ENCODE results near the gene ZNF235. TPM values are rescaled to one million over a fixed set of nuclear protein-coding genes. Genes with fewer than 3 reads are reported as not detected.
"Not testable (repeated sequence)": the region's sequence is repeated elsewhere in the genome, so short reads cannot be mapped to it uniquely, and the experiment has no call there.

Gene ZNF235
- total RNA-seq, 1 donor = 4.0 TPM

DNA sequence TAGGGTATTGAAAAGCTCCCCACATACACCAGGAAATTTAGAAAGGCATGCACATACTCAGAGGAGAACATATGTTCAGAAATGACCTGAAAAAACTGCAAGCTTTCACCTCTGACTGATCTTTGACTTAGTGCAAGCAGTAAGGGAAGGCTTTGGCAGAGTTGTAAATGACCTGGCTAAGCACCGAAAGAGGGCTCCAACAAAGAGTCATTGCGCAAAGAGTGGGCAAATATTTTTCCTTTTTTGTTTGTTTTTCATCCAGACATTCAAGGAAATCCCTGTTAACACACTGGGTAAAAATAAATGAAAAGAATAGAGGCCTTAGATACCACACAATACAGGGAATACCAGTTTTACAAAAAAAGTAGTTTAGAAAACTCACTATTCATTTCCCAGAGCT lies 50.3 kb downstream of the ZNF235 start:
- TF ChIP-seq, protein P1, sequence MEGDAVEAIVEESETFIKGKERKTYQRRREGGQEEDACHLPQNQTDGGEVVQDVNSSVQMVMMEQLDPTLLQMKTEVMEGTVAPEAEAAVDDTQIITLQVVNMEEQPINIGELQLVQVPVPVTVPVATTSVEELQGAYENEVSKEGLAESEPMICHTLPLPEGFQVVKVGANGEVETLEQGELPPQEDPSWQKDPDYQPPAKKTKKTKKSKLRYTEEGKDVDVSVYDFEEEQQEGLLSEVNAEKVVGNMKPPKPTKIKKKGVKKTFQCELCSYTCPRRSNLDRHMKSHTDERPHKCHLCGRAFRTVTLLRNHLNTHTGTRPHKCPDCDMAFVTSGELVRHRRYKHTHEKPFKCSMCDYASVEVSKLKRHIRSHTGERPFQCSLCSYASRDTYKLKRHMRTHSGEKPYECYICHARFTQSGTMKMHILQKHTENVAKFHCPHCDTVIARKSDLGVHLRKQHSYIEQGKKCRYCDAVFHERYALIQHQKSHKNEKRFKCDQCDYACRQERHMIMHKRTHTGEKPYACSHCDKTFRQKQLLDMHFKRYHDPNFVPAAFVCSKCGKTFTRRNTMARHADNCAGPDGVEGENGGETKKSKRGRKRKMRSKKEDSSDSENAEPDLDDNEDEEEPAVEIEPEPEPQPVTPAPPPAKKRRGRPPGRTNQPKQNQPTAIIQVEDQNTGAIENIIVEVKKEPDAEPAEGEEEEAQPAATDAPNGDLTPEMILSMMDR (IDR thresholded peaks at IDR 0.05; ENCODE audit: extremely low read depth, low read depth, low read length) = no peak
- Histone ChIP-seq H3K36me3 (ENCODE audit: insufficient read depth, low read length) (no peaks in the 10 kb centered on the region), H2AFZ (ENCODE audit: low read length) (no peak overlapping the region), H3K79me2 (ENCODE audit: insufficient read depth, low read length) (no peaks in the 10 kb centered on the region), H3K27me3 (ENCODE audit: insufficient read depth, low read length) (no peaks in the 10 kb centered on the region), H3K4me1 (ENCODE audit: insufficient read depth, low read length) (no peaks in the 10 kb centered on the region), H3K9me3 (ENCODE audit: low read depth, low read length) (peaks cover 9% of the 10 kb centered on the region), H3K4me2 (ENCODE audit: insufficient read depth, low read length) (no peak overlapping the region), H3K27ac (ENCODE audit: low read depth, low read length) (no peak overlapping the region), H3K4me3 (ENCODE audit: insufficient read depth, low read length) (no peak overlapping the region), H4K20me1 (ENCODE audit: insufficient read depth, low read length) (no peaks in the 10 kb centered on the region)
- DNase-seq (ENCODE audit: insufficient read length, low spot score, missing footprints) = no peak

DNA sequence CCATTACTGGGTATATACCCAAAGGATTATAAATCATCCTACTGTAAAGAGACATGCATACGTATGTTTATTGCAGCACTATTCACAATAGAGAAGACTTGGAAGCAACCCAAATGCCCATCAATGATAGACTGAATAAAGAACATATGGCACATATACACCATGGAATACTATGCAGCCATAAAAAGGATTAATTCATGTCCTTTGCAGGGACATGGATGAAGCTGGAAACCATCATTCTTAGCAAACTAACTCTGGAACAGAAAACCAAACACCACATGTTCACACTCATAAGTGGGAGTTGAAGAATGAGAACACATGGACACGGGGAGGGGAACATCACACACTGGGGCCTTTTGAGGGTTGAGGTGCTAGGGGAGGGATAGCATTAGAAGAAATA lies 51.4 kb downstream of the ZNF235 start:
- H3K27me3 ChIP-seq (ENCODE audit: insufficient read depth, low read length); H2AFZ ChIP-seq (ENCODE audit: low read length); H3K4me1 ChIP-seq (ENCODE audit: insufficient read depth, low read length); H4K20me1 ChIP-seq (ENCODE audit: insufficient read depth, low read length); H3K27ac ChIP-seq (ENCODE audit: low read depth, low read length); DNase-seq (ENCODE audit: insufficient read length, low spot score, missing footprints); H3K4me2 ChIP-seq (ENCODE audit: insufficient read depth, low read length); H3K4me3 ChIP-seq (ENCODE audit: insufficient read depth, low read length); H3K36me3 ChIP-seq (ENCODE audit: insufficient read depth, low read length); H3K79me2 ChIP-seq (ENCODE audit: insufficient read depth, low read length): not testable (repeated sequence)
- H3K9me3 ChIP-seq (ENCODE audit: low read depth, low read length) = peaks cover 10% of the 10 kb centered on the region

DNA sequence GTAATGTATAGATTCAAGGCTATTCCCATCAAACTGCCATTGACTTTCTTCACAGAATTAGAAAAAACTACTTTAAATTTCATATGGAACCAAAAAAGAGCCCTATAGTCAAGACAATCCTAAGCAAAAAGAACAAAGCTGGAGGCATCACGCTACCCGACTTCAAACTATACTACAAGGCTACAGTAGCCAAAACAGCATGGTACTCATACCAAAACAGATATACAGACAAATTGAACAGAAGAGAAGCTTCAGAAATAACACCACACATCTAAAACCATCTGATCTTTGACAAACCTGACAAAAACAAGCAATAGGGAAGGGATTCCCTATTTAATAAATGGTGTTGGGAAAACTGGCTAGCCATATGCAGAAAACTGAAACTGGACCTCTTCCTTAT lies 52.5 kb downstream of the ZNF235 start:
- H4K20me1 ChIP-seq (ENCODE audit: insufficient read depth, low read length); H3K4me2 ChIP-seq (ENCODE audit: insufficient read depth, low read length); H3K27me3 ChIP-seq (ENCODE audit: insufficient read depth, low read length); H3K27ac ChIP-seq (ENCODE audit: low read depth, low read length); H3K4me1 ChIP-seq (ENCODE audit: insufficient read depth, low read length); H2AFZ ChIP-seq (ENCODE audit: low read length); H3K36me3 ChIP-seq (ENCODE audit: insufficient read depth, low read length); H3K79me2 ChIP-seq (ENCODE audit: insufficient read depth, low read length); DNase-seq (ENCODE audit: insufficient read length, low spot score, missing footprints); H3K4me3 ChIP-seq (ENCODE audit: insufficient read depth, low read length): not testable (repeated sequence)
- peaks cover 10% of the 10 kb centered on the region for H3K9me3 ChIP-seq (ENCODE audit: low read depth, low read length)

DNA sequence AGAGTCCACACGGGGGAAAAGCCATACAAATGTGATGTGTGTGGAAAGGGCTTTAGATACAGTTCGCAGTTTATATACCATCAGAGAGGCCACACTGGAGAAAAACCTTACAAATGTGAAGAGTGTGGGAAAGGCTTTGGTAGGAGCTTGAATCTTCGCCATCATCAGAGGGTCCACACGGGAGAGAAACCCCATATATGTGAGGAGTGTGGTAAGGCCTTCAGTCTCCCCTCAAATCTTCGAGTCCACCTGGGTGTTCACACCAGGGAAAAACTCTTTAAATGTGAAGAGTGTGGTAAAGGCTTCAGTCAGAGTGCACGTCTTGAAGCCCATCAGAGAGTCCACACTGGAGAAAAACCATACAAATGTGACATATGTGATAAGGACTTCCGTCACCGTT lies 68.4 kb downstream of the ZNF235 start:
- H2AFZ ChIP-seq (ENCODE audit: low read length) = no peak overlapping the region
- no peak overlapping the region for H3K4me2 ChIP-seq (ENCODE audit: insufficient read depth, low read length)
- no peak overlapping the region for H3K4me3 ChIP-seq (ENCODE audit: insufficient read depth, low read length)
- H3K79me2 ChIP-seq (ENCODE audit: insufficient read depth, low read length) = no peaks in the 10 kb centered on the region
- no peak for DNase-seq (ENCODE audit: insufficient read length, low spot score, missing footprints)
- H4K20me1 ChIP-seq (ENCODE audit: insufficient read depth, low read length) = no peaks in the 10 kb centered on the region
- H3K27ac ChIP-seq (ENCODE audit: low read depth, low read length) = no peak overlapping the region
- H3K27me3 ChIP-seq (ENCODE audit: insufficient read depth, low read length) = no peaks in the 10 kb centered on the region
- TF ChIP-seq, protein P1 (IDR thresholded peaks at IDR 0.05; ENCODE audit: extremely low read depth, low read depth, low read length) = no peak
- H3K4me1 ChIP-seq (ENCODE audit: insufficient read depth, low read length) = no peaks in the 10 kb centered on the region
- peaks cover 39% of the 10 kb centered on the region for H3K36me3 ChIP-seq (ENCODE audit: insufficient read depth, low read length)
- peaks cover 19% of the 10 kb centered on the region for H3K9me3 ChIP-seq (ENCODE audit: low read depth, low read length)

Small RNA genes within 50 kb of the gene (small RNA-seq; reads per million reads assigned to genes)
- not detected for gene NDUFA3P1

Other genes starting within 250 kb of the ZNF235 start
- gene ZNF284, start 232.9 kb downstream of the ZNF235 start, total RNA-seq = 3.8 and 4.3 TPM in 2 replicates
- gene ZNF224, start 210.7 kb downstream of the ZNF235 start, total RNA-seq = 32.6 and 36.8 TPM in 2 replicates
- 6.2 and 6.8 TPM in 2 replicates for gene ZNF225, start 191.6 kb downstream of the ZNF235 start, total RNA-seq
- gene ZNF234, start 163.5 kb downstream of the ZNF235 start, total RNA-seq = 14.8 and 15.9 TPM in 2 replicates
- gene ZNF226, start 139.9 kb downstream of the ZNF235 start, total RNA-seq = 17.4 and 19.4 TPM in 2 replicates
- gene ZNF227, start 92.5 kb downstream of the ZNF235 start, total RNA-seq = 20.6 and 21.5 TPM in 2 replicates
- gene ZNF233, start 45.1 kb downstream of the ZNF235 start, total RNA-seq = 0.29 and 0.36 TPM in 2 replicates
- gene ZNF112, start 51.7 kb upstream of the ZNF235 start, total RNA-seq = 6.5 and 7.7 TPM in 2 replicates
- 5.3 and 5.8 TPM in 2 replicates for gene ZNF285, start 96.6 kb upstream of the ZNF235 start, total RNA-seq
- gene ZNF229, start 143.4 kb upstream of the ZNF235 start, total RNA-seq = 9.4 and 11.8 TPM in 2 replicates
- 5.0 and 9.4 TPM in 2 replicates for gene ZNF180, start 195.5 kb upstream of the ZNF235 start, total RNA-seq
- gene CEACAM20, start 224.7 kb upstream of the ZNF235 start, total RNA-seq = not detected in 2 replicates

All from osteoblast (primary cell).